Effector CD8-positive, alpha-beta T cell (primary cell): ENCODE data around the gene THRA.

Source experiments
- DNase-seq: peaks from one replicate; lab custom pipeline; 2025; lab: John Stamatoyannopoulos, UW

Gene THRA

DNA sequence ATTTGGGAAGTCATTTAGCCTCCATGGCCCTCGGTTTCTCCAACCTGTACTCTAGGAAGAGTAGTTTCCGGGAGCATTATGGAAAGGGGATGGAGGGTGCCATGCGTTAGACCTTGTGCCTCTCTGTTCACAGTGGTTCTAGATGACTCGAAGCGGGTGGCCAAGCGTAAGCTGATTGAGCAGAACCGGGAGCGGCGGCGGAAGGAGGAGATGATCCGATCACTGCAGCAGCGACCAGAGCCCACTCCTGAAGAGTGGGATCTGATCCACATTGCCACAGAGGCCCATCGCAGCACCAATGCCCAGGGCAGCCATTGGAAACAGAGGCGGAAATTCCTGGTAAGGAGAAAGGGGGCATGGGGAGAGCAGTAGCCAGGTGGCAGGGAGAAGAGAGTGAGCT lies 21.7 kb downstream of the THRA start:
- DNase-seq: no peak

GRCh38 chr17:40086150-40087044 lies 23.6 kb downstream of the THRA start:
- peak; percentile 55 for DNase-seq

DNA sequence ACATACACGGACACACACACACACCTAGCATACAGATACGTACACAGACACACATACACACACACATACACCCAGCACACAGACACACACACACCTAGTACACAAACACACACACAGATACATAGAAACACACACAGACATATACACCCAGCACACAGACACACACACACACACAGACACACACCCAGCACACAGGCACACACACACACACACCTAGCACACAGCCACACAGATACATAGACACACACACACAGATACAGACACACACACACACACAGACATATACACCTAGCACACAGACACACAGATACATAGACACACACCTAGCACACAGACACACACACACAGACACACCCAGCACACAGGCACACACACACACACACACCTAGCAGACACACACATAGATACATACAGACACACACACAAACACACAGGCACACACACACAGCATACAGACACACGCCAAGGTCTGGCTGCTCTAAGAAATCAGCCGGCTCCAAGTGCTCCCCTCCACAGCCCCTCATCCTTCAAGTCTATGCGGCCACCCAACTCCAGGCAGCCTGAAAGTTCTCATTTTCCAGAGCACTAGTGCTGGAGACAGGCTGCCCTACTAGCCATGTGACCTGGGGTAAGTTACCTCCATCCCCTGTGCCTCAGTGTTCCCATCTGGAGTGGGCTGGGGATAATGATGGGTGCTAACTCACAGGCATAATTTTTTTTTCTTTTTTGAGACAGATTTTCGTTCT lies 24.5 kb downstream of the THRA start:
- no peak for DNase-seq

- no peak for DNase-seq
These were observed 25.3 kb downstream of the THRA start for GRCh38 chr17:40087903-40088718.

- DNase-seq: no peak
These were observed 26.5 kb downstream of the THRA start for GRCh38 chr17:40089077-40089895.

DNA sequence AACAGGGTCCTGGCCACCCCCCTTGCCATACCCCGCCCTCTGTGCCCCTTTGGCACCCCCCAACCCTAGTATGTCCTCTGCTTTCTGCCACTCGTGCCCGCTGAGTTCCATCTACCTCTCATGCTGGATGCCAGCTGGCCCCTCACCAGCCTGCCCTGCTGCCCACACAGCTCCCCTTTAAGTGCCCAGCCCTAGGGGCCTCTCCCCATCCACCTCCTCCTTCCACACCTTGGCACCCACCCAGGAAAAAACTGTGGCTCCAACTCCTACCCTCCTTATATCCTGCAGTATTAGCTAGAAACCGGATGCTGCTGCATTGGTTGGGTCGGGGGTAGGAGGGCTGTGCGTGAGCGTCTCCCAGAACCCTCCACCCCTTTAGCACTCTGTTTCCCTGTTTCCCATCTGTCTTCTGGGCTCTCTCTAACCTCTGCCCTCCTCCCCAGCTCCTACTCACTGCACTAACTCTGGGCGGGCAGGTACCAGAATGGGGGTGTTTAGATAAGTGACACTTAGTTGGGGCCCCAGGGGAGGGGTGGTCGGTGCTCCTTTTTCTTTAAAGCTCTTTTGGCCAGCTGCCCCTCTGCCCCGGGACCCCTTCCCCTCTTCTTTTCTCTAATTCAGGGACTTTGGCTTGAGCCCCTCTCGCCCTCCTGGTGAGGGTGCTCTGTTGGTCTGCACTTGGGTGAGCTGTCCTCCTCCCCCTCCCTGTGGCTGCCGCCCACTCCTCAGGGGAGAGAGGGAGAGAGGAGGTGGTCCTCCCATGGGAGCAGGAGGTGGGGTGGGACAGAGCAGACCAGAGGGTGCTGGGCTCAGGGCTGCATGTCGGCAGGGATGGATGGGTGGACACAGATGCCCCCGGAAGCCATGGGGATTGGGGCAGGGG lies 27.7 kb downstream of the THRA start:
- DNase-seq: no peak

- no peak for DNase-seq
These were observed 29.1 kb downstream of the THRA start for GRCh38 chr17:40091691-40092397.

DNA sequence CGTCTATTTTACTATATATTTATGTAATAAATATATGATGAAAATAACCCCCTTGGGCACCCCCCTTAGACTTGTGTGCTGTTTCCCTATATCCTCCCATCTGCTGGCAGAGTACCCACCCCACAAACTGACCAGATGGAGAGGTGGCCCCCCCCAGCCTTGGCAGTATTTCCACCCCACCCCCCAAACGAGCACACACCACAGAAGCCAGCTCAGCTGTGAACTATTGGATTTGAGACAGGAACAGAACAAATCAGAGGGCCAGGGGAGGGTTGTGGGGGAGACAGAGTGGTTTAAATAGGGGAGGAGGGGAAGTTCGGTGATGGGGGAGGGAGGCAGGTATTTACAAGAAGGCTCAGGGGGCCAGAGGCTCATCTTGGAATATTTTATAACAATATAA lies 29.8 kb downstream of the THRA start:
- DNase-seq: no peak

- DNase-seq: no peak
These were observed 30.3 kb downstream of the THRA start for GRCh38 chr17:40093005-40093579.

- no peak for DNase-seq
These were observed 30.9 kb downstream of the THRA start for GRCh38 chr17:40093580-40094201.

DNA sequence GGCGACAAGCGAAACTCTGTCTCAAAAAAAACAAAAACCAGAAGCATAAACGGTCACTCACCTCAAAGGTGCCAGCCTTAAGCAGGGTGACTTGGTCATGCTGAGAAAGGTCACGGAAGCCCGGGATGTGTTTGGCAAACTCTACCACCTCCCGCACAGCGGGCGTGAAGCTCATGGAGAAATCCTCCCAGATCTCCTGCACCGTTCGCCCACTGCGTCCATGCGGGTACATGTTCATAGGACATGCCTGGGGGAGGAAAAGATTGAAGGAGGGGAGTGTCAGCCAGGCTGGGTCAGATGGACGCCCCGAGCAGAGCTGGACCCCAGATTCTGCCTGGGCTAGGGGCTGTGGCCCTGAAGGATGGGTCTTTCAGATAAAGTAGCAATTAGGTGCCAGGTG lies 32.1 kb downstream of the THRA start:
- DNase-seq: no peak

- no peak for DNase-seq
These were observed 32.7 kb downstream of the THRA start for GRCh38 chr17:40095351-40095943.

- DNase-seq: peak; percentile 76
These were observed 33.4 kb downstream of the THRA start for GRCh38 chr17:40095944-40096791.

GRCh38 chr17:40097087-40097486 lies 34.3 kb downstream of the THRA start:
- DNase-seq: no peak

GRCh38 chr17:40097931-40098845 lies 35.4 kb downstream of the THRA start:
- no peak for DNase-seq

GRCh38 chr17:40098846-40099618 lies 36.3 kb downstream of the THRA start:
- peak; percentile 97 for DNase-seq
